Lower leg skin (tissue), 4 donors: ENCODE measurements around the gene CPEB4. TPM values are rescaled to one million over a fixed set of nuclear protein-coding genes. Genes with fewer than 3 reads are reported as not detected.

Experiments
- DNase-seq, 2 donors: peaks; one replicate each; pipeline ENCODE4 v3.0.0-alpha.2; 2019; ENCODE audit warnings: low spot score in 2 of 2
- H3K4me3 ChIP-seq: fragments of 200-600 bp; sonication (generic); 2 replicates; pipeline ENCODE4 v1.5.1; 2017; ENCODE audit warnings: mild to moderate bottlenecking, low read depth; ENCODE audit not compliant: poor library complexity, severe bottlenecking
- POLR2A ChIP-seq, 2 donors: fragments of 450-650 bp; IDR thresholded peaks; one replicate each; pipeline ENCODE4 v1.6.1; 2016 to 2017; ENCODE audit warnings: antibody characterized with exemption in 2 of 2, mild to moderate bottlenecking in 1 of 2, moderate library complexity in 1 of 2
- WGBS, 2 donors: methylation state at CpG; one replicate each; pipeline ENCODE4 v1.1.5; 2018; 5-methylcytosine and 5-hydroxymethylcytosine counted together
- intact Hi-C: fragments of 100-400 bp; cut with DNase I; formaldehyde crosslinking; loops from one replicate; pipeline ENCODE4 v1.15.0; 2023; ENCODE audit warnings: low total_unique reads
- total RNA-seq, 4 donors: library from RNA; depleted of rRNA; stranded (reverse); fragments of >200 nt; gene quantifications; one replicate each; pipeline ENCODE4 v1.1.0, GENCODE V29; 2016
- TF ChIP-seq, protein P1 (sequence below), 3 donors: fragments of 450-650 bp; IDR thresholded peaks; one replicate each; pipeline ENCODE4 v1.5.1; 2016; ENCODE audit warnings: antibody characterized with exemption in 3 of 3, mild to moderate bottlenecking in 3 of 3, moderate library complexity in 2 of 3

The CPEB4 gene
- total RNA-seq, 4 donors from 2014 or later, result 47.5 to 79.6 (median 55.3) TPM

DNA sequence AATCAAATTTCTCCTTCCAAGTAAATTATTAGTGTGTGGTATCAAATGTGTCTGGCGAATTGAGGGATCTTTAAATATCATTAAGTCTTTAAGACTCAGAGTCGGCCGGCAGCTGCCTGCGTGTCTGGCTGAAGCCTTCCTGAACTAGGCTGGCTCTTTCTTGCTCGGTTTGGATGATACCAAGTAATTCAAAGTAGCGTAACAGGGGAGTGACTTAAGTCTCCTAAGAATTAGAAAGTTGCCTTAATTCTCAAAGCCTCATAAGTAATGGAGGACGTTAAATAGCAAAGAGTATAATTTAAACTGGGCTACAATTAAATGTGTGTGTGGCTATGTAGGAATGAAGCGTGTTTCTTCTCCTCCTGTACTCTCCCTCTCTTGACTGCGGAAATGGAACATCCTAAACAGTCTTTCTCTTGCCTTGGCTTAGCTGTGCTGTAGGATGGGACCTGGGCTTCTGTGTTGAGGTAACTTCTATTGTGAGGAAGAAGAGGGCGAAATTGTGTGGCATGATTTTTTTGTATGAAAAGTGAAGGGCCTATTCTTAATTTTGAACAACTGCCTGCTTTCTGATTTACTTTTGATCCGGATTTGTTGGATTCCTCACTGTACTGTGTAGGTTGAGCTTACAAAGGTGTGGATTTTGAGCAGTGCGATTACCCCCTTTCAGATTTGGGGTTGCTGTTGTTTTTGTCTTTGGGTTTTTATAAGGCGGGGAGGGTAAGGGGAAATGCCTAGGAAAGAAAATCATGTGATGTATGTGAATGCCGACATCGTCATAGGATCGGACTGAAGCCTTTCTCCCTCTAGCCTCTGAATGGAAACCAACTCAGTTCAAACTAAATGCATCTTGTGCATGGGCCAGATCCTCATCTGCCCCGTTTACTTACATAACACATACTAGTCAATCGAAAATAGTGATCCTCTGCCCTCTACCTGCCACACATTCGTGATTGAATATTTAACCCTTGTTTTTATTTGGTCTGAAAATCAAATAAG, 29.9 kb downstream of the CPEB4 start:
- intact Hi-C loops, result no loop called here
- peak in 1 of 2 donors; percentile 55 for DNase-seq
- WGBS, 2 donors, result 3% methylated on average over 19 of the region's 19 CpGs
- H3K4me3 ChIP-seq, result no peak overlapping the region
- no peak for TF ChIP-seq POLR2A (IDR thresholded peaks at IDR 0.05)
- TF ChIP-seq, protein P1, sequence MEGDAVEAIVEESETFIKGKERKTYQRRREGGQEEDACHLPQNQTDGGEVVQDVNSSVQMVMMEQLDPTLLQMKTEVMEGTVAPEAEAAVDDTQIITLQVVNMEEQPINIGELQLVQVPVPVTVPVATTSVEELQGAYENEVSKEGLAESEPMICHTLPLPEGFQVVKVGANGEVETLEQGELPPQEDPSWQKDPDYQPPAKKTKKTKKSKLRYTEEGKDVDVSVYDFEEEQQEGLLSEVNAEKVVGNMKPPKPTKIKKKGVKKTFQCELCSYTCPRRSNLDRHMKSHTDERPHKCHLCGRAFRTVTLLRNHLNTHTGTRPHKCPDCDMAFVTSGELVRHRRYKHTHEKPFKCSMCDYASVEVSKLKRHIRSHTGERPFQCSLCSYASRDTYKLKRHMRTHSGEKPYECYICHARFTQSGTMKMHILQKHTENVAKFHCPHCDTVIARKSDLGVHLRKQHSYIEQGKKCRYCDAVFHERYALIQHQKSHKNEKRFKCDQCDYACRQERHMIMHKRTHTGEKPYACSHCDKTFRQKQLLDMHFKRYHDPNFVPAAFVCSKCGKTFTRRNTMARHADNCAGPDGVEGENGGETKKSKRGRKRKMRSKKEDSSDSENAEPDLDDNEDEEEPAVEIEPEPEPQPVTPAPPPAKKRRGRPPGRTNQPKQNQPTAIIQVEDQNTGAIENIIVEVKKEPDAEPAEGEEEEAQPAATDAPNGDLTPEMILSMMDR (IDR thresholded peaks at IDR 0.05), result no peak

DNA sequence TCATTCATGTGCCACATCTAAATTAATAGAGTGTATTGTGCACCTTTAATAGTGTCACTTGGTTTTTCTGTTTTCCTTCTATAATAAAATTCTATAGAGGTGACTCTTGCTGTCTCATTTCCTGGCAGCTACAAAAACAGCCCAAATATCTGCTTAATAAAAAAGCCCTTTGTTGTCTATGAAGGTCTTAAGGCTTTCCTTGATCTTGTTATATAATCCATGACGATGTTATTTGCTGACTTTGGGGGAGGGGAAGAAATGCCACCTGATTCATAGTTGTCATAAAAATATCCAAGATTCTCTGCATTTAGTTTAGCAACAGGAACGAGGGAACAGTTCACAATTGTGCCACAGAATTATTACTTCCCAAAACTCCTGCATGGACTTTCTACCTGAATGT, 31.3 kb downstream of the CPEB4 start:
- TF ChIP-seq POLR2A (IDR thresholded peaks at IDR 0.05), result no peak
- TF ChIP-seq, protein P1 (IDR thresholded peaks at IDR 0.05), result no peak
- H3K4me3 ChIP-seq, result no peak overlapping the region
- intact Hi-C loops, result no loop called here
- WGBS, 2 donors, result 44 to 54% methylated on average over 2 of the region's 2 CpGs
- no peak for DNase-seq

DNA sequence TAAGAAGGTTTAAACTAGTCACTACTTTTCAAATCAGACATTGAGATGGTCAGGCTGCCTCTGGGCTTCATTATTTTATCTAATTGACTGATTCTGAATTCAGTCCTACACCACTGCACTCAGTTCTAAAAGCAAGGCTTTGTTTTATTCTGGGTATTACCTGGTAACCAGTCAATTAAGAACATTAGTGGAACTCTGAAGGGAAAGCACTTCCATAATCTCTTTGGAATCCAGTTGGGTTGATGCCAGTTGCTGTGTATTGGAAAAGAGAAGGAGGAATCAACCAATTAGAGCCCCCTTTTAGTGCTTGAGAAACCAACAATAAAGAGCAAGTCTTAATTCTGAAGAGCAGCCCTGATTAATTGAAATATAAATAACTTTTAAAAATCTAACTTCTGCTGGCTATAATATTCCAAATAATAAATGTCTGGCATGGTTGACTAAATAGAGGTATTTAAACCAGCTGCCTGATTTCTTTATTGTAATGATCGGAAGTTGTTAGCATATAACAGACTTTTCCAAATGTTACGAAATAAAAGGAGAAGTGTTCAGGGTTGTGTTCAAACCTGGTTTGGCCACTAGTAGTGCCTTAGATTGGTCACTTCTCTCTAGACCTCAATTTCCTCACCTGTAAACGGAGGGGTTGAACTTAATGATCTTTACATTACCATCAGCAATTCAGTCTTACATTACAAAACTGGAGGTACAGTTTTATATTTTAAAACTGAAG, 32.0 kb downstream of the CPEB4 start:
- no peak overlapping the region for H3K4me3 ChIP-seq
- 81 to 87% methylated on average over 3 of the region's 3 CpGs for WGBS, 2 donors
- DNase-seq, result no peak
- TF ChIP-seq, protein P1 (IDR thresholded peaks at IDR 0.05), result no peak
- no peak for TF ChIP-seq POLR2A (IDR thresholded peaks at IDR 0.05)
- intact Hi-C loops, result no loop called here

DNA sequence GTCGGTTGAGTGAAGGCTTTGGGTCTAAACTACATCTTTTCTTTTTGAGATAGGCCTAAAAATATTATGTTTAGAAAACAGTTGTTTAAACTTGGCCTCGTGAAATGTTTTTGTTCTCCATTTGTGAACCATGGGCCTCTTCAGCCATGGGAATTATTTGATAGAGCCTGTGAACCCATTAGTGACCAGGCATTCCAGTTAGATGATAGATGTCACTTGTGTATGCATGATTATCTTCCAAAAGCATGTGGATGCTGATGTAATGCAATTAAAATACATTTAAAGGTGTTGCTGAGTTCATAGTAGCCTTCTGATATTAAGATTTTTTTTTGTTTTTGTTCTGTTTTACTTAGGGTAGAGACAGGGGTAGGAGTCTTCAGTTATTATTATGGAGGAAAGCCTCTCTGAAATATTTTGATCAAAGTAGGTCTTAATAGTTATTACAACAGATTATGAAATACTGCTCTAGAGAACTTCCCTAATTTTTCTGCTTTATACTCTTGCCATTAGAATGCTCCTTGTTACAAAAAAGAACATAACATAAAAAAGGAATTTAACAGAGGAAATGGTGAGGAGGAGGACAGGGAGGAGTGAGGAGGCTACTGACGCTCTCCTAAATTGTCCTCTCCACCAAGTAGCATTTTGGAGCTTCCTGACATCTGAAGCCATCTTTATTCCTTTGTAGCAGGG, 32.9 kb downstream of the CPEB4 start:
- TF ChIP-seq POLR2A (IDR thresholded peaks at IDR 0.05), result no peak
- TF ChIP-seq, protein P1 (IDR thresholded peaks at IDR 0.05), result no peak
- WGBS, 2 donors, result 78 to 82% methylated on average over 3 of the region's 3 CpGs
- no peak overlapping the region for H3K4me3 ChIP-seq
- DNase-seq, result no peak
- intact Hi-C loops, result no loop called here

DNA sequence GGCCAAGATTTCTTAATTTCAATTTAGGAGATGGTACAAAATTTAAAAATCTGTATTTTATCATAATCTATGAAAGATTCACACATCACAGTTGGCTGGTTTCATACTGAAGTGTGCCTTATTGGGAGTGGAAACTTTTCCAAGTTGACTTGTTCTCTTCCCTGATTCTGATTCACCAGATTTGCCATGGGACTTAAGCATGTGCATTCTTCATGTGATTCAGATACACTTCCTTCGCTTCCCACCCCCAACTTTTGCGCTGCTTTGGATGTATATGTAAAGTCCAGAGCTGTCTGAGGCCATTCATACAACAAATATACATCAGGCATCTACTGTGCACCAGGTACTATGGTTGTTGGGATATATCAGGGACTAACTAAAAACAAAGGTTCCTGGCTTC, 34.4 kb downstream of the CPEB4 start:
- TF ChIP-seq, protein P1 (IDR thresholded peaks at IDR 0.05), result no peak
- no peak for TF ChIP-seq POLR2A (IDR thresholded peaks at IDR 0.05)
- 93 to 100% methylated on average over 2 of the region's 2 CpGs for WGBS, 2 donors
- intact Hi-C loops, result no loop called here
- no peak for DNase-seq
- no peak overlapping the region for H3K4me3 ChIP-seq
